Measurements from ENCODE around the gene MCRIP1.
"Not testable (repeated sequence)": the region's sequence is repeated elsewhere in the genome, so short reads cannot be mapped to it uniquely, and the experiment has no call there.

Gene MCRIP1

GRCh38 chr17:81840826-81841778, 8.0 kb upstream of the MCRIP1 start:
- no peak for DNase-seq (ENCODE audit: low read depth)

GRCh38 chr17:81840059-81840458, 7.0 kb upstream of the MCRIP1 start:
- not testable (repeated sequence) for DNase-seq (ENCODE audit: low read depth)

GRCh38 chr17:81839301-81839700, 6.2 kb upstream of the MCRIP1 start:
- no peak for DNase-seq (ENCODE audit: low read depth)

- DNase-seq (ENCODE audit: low read depth) = no peak
Measured at GRCh38 chr17:81838753-81839255, 5.7 kb upstream of the MCRIP1 start.

GRCh38 chr17:81837641-81838040, 4.5 kb upstream of the MCRIP1 start:
- no peak for DNase-seq (ENCODE audit: low read depth)

- DNase-seq (ENCODE audit: low read depth) = no peak
Measured at GRCh38 chr17:81834831-81835267, 1.8 kb upstream of the MCRIP1 start, which contains the start of gene PPP1R27. Gene PPP1R27 (minus strand): TSS chr17:81835050. CDS start chr17:81834953, 97 bp downstream.

- no peak for DNase-seq (ENCODE audit: low read depth)
Measured at GRCh38 chr17:81833921-81834830, 1.1 kb upstream of the MCRIP1 start.

- DNase-seq (ENCODE audit: low read depth) = peak; percentile 41
Measured at GRCh38 chr17:81832608-81833159, 407 bp downstream of the MCRIP1 start.

GRCh38 chr17:81831957-81832607, 1.0 kb downstream of the MCRIP1 start:
- peak; percentile 43 for DNase-seq (ENCODE audit: low read depth)

GRCh38 chr17:81831563-81831956, 1.5 kb downstream of the MCRIP1 start:
- DNase-seq (ENCODE audit: low read depth) = no peak

- no peak for DNase-seq (ENCODE audit: low read depth)
Measured at GRCh38 chr17:81829858-81830257, 3.2 kb downstream of the MCRIP1 start.

GRCh38 chr17:81828656-81829055, 4.4 kb downstream of the MCRIP1 start:
- no peak for DNase-seq (ENCODE audit: low read depth)

- no peak for DNase-seq (ENCODE audit: low read depth)
Measured at GRCh38 chr17:81825841-81826466, 7.1 kb downstream of the MCRIP1 start.

- no peak for DNase-seq (ENCODE audit: low read depth)
Measured at GRCh38 chr17:81824595-81824994, 8.5 kb downstream of the MCRIP1 start.

- DNase-seq (ENCODE audit: low read depth) = no peak
Measured at GRCh38 chr17:81823820-81824550, 9.1 kb downstream of the MCRIP1 start.

- no peak for DNase-seq (ENCODE audit: low read depth)
Measured at GRCh38 chr17:81822996-81823819, 9.9 kb downstream of the MCRIP1 start.

- no peak for DNase-seq (ENCODE audit: low read depth)
Measured at GRCh38 chr17:81822312-81822637, 10.8 kb downstream of the MCRIP1 start.

GRCh38 chr17:81821603-81822311, 11.3 kb downstream of the MCRIP1 start:
- no peak for DNase-seq (ENCODE audit: low read depth)

GRCh38 chr17:81821147-81821546, 11.9 kb downstream of the MCRIP1 start:
- DNase-seq (ENCODE audit: low read depth) = no peak
